Gastroesophageal sphincter (tissue), 3 donors: ENCODE results near the gene CCDC121.

Experiments
- CTCF ChIP-seq, 4 experiments: fragments of 200-600 bp in 2 of 4; fragments of 450-650 bp in 2 of 4; sonication (generic) in 1 of 4; IDR thresholded peaks; one replicate each; pipeline ENCODE4 v1.5.1; 2017 to 2019; ENCODE audit warnings: antibody characterized with exemption in 4 of 4, mild to moderate bottlenecking in 2 of 4, moderate library complexity in 2 of 4
- EP300 ChIP-seq: sonication (generic); formaldehyde crosslinking; IDR thresholded peaks from one replicate; pipeline ENCODE4 v1.6.1; 2017; ENCODE audit warnings: antibody characterized with exemption, mild to moderate bottlenecking
- POLR2A ChIP-seq, 2 donors: fragments of 450-650 bp; IDR thresholded peaks; one replicate each; pipeline ENCODE4 v1.6.1; 2017; ENCODE audit warnings: antibody characterized with exemption in 2 of 2, mild to moderate bottlenecking in 2 of 2, moderate library complexity in 1 of 2

GRCh38 chr2:27613985-27614384 is 14.8 kb downstream of the CCDC121 start:
- TF ChIP-seq CTCF (IDR thresholded peaks at IDR 0.05) (no peak), POLR2A (IDR thresholded peaks at IDR 0.05) (no peak), EP300 (no peak)
